ENCODE data around the gene DOCK2.

- no peak for TF ChIP-seq CTCF (IDR thresholded peaks at IDR 0.05)
- TF ChIP-seq EZH2 (IDR thresholded peaks at IDR 0.05), result no peak
- TF ChIP-seq EZH2phosphoT487 (IDR thresholded peaks at IDR 0.05), result no peak
Measured at GRCh38 chr5:169861433-169861832, 224.4 kb downstream of the DOCK2 start.

Measured in neural progenitor cell (in vitro differentiated cells).